BE2C (cell line): Measurements from ENCODE around the gene FBXO11.
"Not testable (repeated sequence)": the region's sequence is repeated elsewhere in the genome, so short reads cannot be mapped to it uniquely, and the experiment has no call there.

Experiments
- DNase-seq: peaks from one replicate; pipeline ENCODE4 v3.0.0-alpha.2; 2020
- H3K27me3 ChIP-seq: fragments of 250-450 bp; sonication (Bioruptor Pico); 2 replicates; pipeline ENCODE4 v1.5.1; 2020; ENCODE audit warnings: mild to moderate bottlenecking
- H3K36me3 ChIP-seq: fragments of 250-450 bp; sonication (Bioruptor Pico); 2 replicates; pipeline ENCODE4 v1.5.1; 2020; ENCODE audit warnings: mild to moderate bottlenecking
- H3K4me1 ChIP-seq: fragments of 250-450 bp; sonication (Bioruptor Pico); 2 replicates; pipeline ENCODE4 v1.5.1; 2020
- H3K4me3 ChIP-seq: 2 replicates; pipeline ENCODE4 v1.5.1; 2011; ENCODE audit warnings: low read depth, low read length
- H3K9me3 ChIP-seq: fragments of 250-450 bp; sonication (Bioruptor Pico); 2 replicates; pipeline ENCODE4 v1.5.1; 2020
- CTCF ChIP-seq: IDR thresholded peaks from 2 replicates; pipeline ENCODE4 v1.5.1; 2012; ENCODE audit warnings: mild to moderate bottlenecking, low read depth, low read length

FBXO11 gene

DNA sequence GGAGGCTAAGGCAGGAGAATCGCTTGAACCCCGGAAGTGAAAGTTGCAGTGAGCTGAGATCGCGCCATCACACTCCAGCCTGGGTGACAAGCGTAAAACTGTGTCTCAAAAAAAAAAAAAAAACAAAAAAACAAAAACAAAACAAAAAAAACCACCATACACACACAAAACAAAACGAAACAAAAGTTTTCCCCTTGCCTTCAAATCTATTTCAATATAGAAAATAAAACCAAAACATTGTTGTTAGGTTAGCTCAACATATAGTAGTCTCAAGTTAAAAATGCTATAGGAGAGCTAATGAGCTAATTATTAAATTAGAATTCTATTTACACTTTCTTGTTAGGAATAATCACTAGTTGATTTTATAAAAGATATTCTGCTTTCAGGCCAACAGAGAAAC is 43.3 kb downstream of the FBXO11 start:
- no peaks in the 10 kb centered on the region for H3K27me3 ChIP-seq
- TF ChIP-seq CTCF: no peak
- H3K9me3 ChIP-seq: no peaks in the 10 kb centered on the region
- DNase-seq: no peak
- H3K4me1 ChIP-seq: no peaks in the 10 kb centered on the region
- H3K36me3 ChIP-seq: no peaks in the 10 kb centered on the region
- H3K4me3 ChIP-seq: no peak overlapping the region

- H3K9me3 ChIP-seq, H3K27me3 ChIP-seq, H3K36me3 ChIP-seq, H3K4me3 ChIP-seq, H3K4me1 ChIP-seq, DNase-seq: not testable (repeated sequence)
These were observed 53.1 kb downstream of the FBXO11 start for GRCh38 chr2:47853067-47853777.

DNA sequence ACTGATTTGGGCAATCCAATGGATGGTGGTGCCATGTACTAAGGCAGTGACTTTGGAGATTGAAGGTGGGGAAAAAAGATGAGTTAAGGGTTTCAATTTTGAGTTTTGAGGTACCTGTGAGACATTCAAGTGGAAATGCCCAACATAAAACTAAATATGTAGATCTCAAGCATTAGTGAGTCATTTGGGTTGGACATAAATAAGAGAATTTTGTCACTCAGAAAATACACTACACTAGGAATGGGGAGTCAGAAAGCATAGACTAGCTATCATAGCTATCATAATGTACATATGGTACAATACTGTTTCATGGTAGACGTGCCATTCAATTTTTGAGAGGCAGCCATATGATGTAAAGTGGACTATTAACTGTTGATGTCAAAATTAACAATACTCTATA is 56.1 kb downstream of the FBXO11 start:
- no peaks in the 10 kb centered on the region for H3K36me3 ChIP-seq
- no peak for TF ChIP-seq CTCF
- H3K9me3 ChIP-seq: no peaks in the 10 kb centered on the region
- no peak for DNase-seq
- no peaks in the 10 kb centered on the region; the same call in 1 of the 2 replicates for H3K4me1 ChIP-seq
- no peaks in the 10 kb centered on the region for H3K27me3 ChIP-seq
- no peak overlapping the region for H3K4me3 ChIP-seq

DNA sequence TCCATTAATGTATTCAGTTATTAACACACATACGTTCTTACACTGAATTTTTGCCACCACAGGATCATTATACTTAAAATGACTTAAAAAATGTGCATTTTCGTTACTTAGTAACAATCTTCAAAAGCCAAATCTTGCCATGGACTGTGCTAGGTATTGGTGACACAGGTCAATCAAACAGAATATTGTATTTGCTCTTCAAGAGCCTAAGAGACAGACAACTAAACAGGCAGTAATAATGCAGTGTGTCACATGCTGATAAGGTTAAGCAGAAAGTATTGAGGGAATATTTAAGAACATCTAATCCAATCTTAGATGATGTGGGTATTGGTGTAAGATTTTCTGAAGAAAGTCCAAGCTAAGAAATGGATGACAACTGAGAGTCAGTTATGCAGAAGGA is 56.9 kb downstream of the FBXO11 start:
- Histone ChIP-seq H3K36me3 (no peaks in the 10 kb centered on the region), H3K4me1 (no peaks in the 10 kb centered on the region; the same call in 1 of the 2 replicates), H3K27me3 (no peaks in the 10 kb centered on the region), H3K9me3 (no peaks in the 10 kb centered on the region), H3K4me3 (no peak overlapping the region)
- no peak for DNase-seq
- no peak for TF ChIP-seq CTCF

- Histone ChIP-seq H3K9me3 (no peaks in the 10 kb centered on the region), H3K36me3 (no peaks in the 10 kb centered on the region), H3K27me3 (no peaks in the 10 kb centered on the region), H3K4me1 (no peaks in the 10 kb centered on the region), H3K4me3 (no peak overlapping the region)
- no peak for DNase-seq
- no peak for TF ChIP-seq CTCF
These were observed 62.1 kb downstream of the FBXO11 start for GRCh38 chr2:47844162-47844561.

GRCh38 chr2:47843407-47843806 is 62.9 kb downstream of the FBXO11 start:
- Histone ChIP-seq H3K9me3 (no peaks in the 10 kb centered on the region), H3K4me1 (no peaks in the 10 kb centered on the region), H3K4me3 (no peak overlapping the region), H3K27me3 (no peaks in the 10 kb centered on the region), H3K36me3 (no peaks in the 10 kb centered on the region)
- DNase-seq: no peak
- TF ChIP-seq CTCF: no peak
